ENCODE results near the gene ITGB1BP1. TPM values are rescaled to one million over a fixed set of nuclear protein-coding genes. Genes with fewer than 3 reads are reported as not detected.
A peak's percentile ranks its signal among the peaks of the same experiment; 100 is the strongest.

ITGB1BP1 gene
- total RNA-seq, 6 experiments from 2014 or later = 205 to 238 (median 225) TPM

DNA sequence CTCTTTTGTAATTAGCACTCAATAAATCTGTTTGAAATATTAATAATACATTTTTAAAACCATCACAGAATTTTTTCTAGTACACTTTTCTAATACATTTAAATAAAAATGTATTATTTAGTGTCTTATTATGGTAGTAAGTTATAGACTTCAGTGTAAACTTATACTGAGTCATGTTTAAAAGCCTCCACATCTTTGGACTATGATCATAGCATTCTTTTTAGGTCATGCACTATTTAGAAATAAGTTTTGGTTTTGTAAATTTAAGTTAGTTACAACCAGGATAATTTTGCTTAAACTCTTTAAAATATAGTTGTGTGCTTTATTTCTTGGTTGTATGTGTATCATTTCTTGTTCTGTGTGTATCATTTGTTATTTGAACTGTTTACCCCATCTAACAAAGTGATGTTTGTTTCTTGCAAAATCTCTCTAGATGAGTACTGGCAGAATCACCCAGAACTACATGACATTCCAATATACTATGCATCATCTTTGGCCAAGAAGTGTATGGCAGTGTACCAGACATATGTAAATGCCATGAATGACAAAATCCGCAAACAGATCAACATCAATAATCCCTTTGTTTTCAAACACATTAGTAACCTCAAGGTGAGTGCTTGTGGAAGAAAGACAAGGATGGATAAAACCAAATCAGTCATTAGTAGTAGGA is 16.9 kb upstream of the ITGB1BP1 start:
- peak; percentile 51 for DNase-seq
- TF ChIP-seq, protein P1, sequence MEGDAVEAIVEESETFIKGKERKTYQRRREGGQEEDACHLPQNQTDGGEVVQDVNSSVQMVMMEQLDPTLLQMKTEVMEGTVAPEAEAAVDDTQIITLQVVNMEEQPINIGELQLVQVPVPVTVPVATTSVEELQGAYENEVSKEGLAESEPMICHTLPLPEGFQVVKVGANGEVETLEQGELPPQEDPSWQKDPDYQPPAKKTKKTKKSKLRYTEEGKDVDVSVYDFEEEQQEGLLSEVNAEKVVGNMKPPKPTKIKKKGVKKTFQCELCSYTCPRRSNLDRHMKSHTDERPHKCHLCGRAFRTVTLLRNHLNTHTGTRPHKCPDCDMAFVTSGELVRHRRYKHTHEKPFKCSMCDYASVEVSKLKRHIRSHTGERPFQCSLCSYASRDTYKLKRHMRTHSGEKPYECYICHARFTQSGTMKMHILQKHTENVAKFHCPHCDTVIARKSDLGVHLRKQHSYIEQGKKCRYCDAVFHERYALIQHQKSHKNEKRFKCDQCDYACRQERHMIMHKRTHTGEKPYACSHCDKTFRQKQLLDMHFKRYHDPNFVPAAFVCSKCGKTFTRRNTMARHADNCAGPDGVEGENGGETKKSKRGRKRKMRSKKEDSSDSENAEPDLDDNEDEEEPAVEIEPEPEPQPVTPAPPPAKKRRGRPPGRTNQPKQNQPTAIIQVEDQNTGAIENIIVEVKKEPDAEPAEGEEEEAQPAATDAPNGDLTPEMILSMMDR (IDR thresholded peaks at IDR 0.05) = no peak
- peaks cover 44% of the 10 kb centered on the region for H3K36me3 Mint-ChIP-seq (ENCODE audit: low read depth)
- H3K27me3 Mint-ChIP-seq (ENCODE audit: insufficient read depth) = no peaks in the 10 kb centered on the region
- no peaks in the 10 kb centered on the region for H3K9me3 Mint-ChIP-seq
- peak overlapping the region; percentile 92 for H3K27ac Mint-ChIP-seq
- peaks cover 22% of the 10 kb centered on the region for H3K4me1 Mint-ChIP-seq (ENCODE audit: low read depth)
- no peak overlapping the region for H3K4me3 Mint-ChIP-seq

DNA sequence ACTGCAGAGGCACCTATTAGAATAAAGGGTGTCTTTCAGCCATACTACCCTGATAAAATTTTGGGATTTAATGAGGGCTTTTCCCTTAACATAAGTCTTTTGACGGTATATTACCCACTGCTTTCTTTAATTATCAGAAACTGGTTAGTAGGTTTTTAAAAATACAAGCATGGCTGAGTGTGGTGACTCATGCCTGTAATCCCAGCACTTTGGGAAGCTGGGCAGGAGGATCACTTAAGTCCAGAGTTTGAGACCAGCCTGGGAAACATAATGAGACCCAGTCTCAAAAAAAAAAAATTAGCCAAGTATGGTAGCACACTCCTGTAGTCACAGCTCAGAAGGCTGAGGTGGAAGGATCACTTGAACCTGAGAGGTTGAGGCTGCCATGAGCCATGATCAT is 16.2 kb upstream of the ITGB1BP1 start:
- H3K9me3 Mint-ChIP-seq = no peaks in the 10 kb centered on the region
- TF ChIP-seq, protein P1 (IDR thresholded peaks at IDR 0.05) = no peak
- H3K27ac Mint-ChIP-seq = peak overlapping the region; percentile 92
- no peaks in the 10 kb centered on the region for H3K27me3 Mint-ChIP-seq (ENCODE audit: insufficient read depth)
- no peak for DNase-seq
- peaks cover 41% of the 10 kb centered on the region for H3K36me3 Mint-ChIP-seq (ENCODE audit: low read depth)
- H3K4me3 Mint-ChIP-seq = peak overlapping the region; percentile 56
- H3K4me1 Mint-ChIP-seq (ENCODE audit: low read depth) = peaks cover 22% of the 10 kb centered on the region

DNA sequence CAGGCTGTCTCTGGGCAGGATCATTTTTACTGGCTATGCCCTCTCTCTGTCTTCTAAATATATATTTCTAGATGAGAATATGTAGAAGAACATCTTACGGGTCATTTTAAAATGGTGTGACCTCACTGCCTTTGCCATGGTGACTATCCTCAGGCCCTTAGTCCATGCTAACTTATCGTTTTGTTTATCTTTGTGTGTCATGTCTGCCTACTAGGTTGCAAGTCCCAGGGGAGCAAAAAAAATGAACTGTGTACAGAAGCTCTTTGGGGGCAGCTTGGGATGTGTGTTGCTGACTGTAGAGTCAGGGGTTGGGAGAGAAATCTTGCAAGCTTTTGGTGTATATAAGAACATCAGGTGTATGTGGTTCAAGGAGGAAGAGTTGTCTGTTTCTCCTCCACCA is 11.2 kb upstream of the ITGB1BP1 start:
- Mint-ChIP-seq H3K4me1 (ENCODE audit: low read depth) (peaks cover 19% of the 10 kb centered on the region), H3K27me3 (ENCODE audit: insufficient read depth) (no peaks in the 10 kb centered on the region), H3K27ac (no peak overlapping the region), H3K9me3 (no peaks in the 10 kb centered on the region), H3K4me3 (no peak overlapping the region), H3K36me3 (ENCODE audit: low read depth) (peaks cover 43% of the 10 kb centered on the region)
- DNase-seq = no peak
- TF ChIP-seq, protein P1 (IDR thresholded peaks at IDR 0.05) = no peak

DNA sequence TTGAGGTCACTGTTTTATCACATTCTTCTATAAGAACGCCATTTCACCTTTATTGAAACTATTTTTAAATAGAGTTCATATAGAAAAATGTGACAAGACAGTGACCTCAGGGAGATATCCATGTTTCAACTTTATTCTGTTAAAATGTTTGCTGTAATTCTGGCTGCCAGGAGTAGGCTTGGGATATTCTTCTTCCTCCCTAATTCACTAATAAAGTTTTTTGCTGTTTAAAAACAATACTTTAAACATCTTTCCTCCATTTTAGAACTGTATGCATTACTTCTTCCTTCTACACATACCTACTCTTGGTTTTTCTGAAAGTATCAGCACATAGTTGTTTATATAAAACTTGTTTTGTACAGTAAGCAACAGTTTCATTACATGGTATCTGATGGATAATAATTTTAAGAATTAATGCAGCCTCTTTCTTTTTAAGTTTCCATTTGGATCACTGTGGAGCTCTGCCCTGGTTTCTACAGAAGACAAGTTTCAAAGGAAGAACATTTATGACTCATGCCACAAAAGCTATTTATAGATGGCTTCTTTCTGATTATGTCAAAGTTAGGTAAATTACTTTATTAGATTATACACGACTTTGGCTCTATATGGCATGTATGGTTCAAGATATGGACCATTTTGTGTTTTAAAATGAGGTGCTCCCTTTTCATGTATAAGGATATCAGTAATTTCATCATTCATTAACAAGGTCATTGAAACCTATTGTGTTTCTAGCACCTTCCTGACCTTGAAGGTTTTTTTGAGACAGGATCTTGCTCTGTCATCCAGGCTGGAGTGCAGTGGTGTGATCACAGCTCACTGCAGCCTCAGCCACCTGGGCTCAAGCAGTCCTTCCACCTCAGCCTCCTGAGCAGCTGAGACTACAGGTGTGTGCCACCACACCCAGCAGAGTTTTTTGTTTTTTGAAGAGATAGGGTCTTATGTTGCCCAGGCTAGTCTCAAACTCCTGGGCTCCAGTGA is 7.3 kb upstream of the ITGB1BP1 start:
- Mint-ChIP-seq H3K27ac (peak overlapping the region; percentile 87), H3K27me3 (ENCODE audit: insufficient read depth) (no peaks in the 10 kb centered on the region), H3K4me1 (ENCODE audit: low read depth) (peaks cover 31% of the 10 kb centered on the region), H3K36me3 (ENCODE audit: low read depth) (peaks cover 29% of the 10 kb centered on the region), H3K4me3 (peak overlapping the region; percentile 62), H3K9me3 (no peaks in the 10 kb centered on the region)
- DNase-seq = peak; percentile 53
- TF ChIP-seq, protein P1 (IDR thresholded peaks at IDR 0.05) = no peak

DNA sequence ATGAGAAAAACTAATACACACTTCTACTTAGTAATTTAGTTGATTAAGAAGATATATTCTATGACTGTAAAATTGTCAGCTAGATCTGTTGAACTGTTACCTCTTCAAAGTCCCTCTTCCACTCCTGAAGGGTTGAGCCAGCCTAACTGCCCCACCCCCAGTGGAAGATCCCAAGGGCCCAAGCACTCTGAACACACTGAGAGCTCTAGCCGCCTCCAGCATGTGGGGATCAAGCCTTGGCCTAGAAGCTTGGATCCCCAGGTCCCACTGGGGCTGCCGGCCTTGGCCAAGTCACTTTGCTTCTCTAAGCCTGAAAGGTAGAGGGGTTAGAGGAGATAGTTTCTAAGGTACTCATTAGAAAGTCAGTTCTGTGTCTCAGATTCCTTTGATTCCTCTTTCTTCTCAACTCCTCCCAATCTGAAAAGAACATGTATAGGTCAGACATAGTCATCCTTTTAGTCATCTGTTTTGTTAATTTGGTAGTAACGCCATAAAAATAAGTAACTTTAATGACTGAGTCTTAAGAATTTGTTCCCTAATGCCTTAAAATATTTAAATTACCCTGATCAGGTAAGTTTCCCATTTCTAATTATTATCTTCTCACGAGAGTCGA is 5.7 kb upstream of the ITGB1BP1 start:
- Mint-ChIP-seq H3K9me3 (no peaks in the 10 kb centered on the region), H3K27me3 (ENCODE audit: insufficient read depth) (no peaks in the 10 kb centered on the region), H3K4me3 (peak overlapping the region; percentile 15; the same call in 1 of the 2 replicates), H3K27ac (peak overlapping the region; percentile 87), H3K4me1 (ENCODE audit: low read depth) (peaks cover 31% of the 10 kb centered on the region), H3K36me3 (ENCODE audit: low read depth) (peaks cover 30% of the 10 kb centered on the region)
- DNase-seq = no peak
- TF ChIP-seq, protein P1 (IDR thresholded peaks at IDR 0.05) = no peak

Measured in HFFc6 (cell line).